GM21737 (cell line): ENCODE measurements around the gene PER1.
"Not testable (repeated sequence)": the region's sequence is repeated elsewhere in the genome, so short reads cannot be mapped to it uniquely, and the experiment has no call there.

ENCODE experiments used
- ATAC-seq: cut with Tn5 transposase; IDR thresholded peaks from one replicate; pipeline ENCODE4 v1.9.1; 2021; ENCODE audit warnings: mild to moderate bottlenecking, moderate library complexity; ENCODE audit not compliant: unreplicated experiment

PER1 gene

GRCh38 chr17:8152112-8152775 is at the start of gene PER1:
Gene PER1 (minus strand): TSS chr17:8152404. CDS start chr17:8150706, 1,698 bp downstream.
- ATAC-seq: no peak

DNA sequence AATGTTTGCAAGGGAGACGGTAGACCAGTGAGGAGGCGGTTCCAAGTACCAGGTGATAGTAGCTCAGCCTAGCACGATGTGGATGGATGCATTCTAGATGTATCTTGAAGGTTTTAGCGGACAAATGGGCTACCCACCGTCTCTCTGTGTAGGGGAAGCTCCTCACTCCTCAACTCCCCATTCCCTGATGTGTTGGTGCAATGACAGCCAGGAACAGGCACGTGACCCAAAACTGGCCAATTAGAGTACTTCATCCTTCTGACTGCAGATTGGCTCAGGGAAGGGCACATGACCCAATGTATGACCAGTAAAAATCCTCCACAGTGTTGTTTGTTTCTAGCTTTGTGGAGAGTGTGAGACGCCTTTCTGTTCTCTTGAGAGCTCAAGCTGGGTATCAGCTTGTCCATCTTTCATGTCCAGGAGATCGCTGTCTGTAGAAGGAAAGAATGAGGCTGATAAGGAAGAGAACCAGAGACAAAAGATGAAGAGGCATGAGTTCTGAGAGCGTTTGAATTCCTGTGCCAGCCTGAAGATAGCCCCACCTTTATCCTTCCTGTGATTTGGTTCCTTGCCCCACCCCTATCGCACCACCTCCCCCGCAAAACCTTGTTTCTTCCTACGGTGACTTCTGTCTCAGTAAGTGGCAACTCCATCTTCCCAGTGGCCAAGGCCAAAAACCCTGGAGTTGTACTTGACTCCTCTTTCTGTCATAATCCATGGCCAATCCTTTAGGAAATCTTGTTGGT is 40.0 kb upstream of the PER1 start:
- ATAC-seq: no peak

GRCh38 chr17:8190506-8190905 is 38.3 kb upstream of the PER1 start:
- no peak for ATAC-seq

DNA sequence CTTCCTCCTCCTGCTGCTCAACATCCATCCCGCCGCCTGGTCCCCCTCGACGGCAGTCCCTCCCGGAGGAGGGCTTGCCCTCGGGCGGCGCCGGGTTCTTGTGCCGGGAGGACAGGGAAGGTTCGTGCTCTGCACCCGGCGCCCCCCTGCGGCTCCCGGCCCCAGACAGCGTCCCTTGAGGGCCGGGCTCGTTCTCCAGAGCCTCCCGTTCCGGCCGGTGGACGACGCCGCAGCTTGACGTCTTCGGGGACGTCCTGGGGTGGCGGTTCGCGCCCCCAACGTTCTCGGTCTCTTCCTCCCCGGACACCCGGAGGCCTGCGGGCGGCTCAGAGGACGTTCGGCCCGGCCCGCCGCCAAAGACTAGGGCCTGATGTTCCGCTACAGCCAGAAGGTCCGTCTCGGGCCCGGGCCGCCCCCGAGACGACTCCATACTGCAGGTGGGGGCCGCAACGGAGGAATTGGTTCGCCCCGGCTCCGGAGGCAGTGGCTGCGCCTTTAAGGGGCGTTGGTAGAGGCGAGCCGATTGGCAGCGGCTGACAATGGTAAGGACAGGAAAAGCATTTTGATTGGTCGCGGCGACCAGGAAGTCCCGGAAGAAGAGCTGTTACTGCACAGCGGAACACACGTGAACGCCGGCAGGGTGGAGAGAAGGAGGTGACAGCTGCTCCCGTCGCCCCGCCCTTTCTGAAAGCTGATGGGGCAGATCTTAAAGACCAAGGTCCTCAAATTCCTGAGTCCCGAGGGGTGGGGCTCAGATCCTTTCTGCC is 37.7 kb upstream of the PER1 start, which contains the start of gene BORCS6:
Gene BORCS6, minus strand, starts transcription at position 470 of the 767 bp plus-strand sequence. Its CDS starts 40 bp downstream, at position 430.
- peak; percentile 43 for ATAC-seq

DNA sequence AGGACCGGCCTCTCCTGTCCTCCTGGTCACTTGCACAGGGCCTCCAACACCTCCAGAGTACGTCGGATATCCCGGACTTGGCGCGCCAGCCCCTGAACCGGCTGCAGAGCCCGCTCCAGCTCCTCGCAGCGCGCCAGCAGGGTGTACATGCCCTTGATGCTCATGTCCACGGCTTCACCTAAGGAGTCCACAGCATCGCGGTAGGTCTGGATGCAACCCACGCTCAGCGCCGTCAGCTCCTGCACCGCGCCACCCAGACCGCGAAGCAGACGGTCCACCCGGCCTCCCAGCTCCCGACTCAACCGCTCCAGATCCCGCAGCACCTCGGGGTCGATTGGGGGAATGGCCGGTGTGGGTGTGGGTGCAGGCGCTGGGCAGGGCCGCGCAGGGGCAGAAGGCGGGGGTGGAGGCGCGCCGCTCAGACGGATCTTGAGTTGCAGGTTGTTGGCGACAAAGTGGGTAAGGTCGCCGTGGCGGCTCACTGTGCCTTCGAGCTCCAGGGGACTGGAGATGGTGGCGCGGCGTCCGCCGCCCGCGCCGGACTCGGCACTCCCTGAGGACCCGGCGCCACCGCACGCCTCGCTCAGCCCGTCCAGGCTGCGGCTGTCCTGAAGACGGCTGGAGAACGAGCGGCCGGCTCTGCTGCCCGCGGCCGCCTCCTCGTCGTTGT is 37.0 kb upstream of the PER1 start:
- ATAC-seq: peak; percentile 0

GRCh38 chr17:8188263-8188839 is 36.1 kb upstream of the PER1 start:
- no peak for ATAC-seq

- ATAC-seq: peak; percentile 13
Observed at GRCh38 chr17:8187517-8188262, 35.5 kb upstream of the PER1 start.

DNA sequence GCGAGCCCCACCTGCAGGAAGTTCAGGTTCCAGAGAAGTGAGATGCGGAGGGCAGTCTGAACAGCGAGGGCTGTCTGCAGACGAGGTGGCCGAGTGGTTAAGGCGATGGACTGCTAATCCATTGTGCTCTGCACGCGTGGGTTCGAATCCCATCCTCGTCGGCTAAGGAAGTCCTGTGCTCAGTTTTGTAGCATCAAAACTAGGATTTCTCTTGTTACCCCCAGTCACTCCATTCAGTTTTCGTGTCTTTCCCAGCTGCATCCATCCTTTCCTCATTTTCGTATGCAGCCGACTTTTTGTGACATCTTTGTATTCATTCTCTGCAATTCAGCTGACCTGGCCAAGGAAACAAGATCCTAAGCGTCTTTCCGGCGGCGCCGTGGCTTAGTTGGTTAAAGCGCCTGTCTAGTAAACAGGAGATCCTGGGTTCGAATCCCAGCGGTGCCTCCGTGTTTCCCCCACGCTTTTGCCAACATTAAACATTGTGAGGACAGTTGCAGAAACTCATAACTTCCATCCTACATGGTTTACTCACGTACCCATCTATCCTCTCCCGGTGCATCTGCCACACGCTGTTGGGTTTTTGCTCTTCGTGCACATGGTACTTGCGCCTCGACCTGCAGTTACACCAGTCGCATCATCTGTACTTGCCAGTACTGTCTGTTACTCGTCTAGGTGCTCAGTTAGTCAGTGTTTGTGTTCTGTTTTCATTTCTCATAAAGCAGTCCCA is 34.7 kb upstream of the PER1 start:
- peak; percentile 24 for ATAC-seq

GRCh38 chr17:8186446-8186786 is 34.2 kb upstream of the PER1 start:
- ATAC-seq: no peak

DNA sequence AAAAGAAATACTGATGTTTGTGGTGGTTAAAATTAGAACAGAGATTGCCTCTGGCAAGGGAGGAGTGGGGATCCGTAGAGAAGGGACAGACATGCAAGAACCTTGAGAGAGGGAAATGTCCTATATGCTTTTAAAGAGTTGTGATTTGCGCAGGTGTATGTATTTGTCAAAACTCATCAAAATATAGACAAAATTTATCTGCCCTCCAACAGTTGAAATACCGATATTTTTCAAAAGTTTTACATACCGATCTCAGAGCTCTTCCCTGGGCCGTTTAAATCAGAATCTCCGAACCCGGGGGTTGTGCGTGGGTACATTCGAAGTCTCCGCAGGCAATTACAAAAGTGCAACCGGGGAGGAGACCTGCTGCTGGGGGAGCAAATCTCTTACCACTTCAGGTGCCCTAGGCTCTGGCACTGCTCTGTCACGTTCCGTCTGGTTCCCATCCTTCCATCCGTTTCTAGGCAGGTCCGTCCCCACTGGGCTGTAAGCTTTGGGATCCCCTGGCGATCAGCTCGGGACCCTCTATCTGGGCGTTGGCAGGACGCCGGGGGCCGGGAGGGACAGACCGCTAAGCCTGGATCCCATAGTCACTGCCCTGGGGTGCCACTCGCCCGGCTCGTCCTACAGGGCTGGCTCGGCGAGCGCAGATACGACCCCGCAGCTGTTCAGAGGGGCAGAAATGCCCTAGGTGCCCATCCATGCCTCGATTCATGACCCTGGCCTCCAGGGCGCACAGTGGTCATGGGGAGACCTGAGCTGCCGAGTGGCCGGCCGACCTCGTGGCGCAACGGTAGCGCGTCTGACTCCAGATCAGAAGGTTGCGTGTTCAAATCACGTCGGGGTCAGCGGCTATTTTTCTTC is 33.6 kb upstream of the PER1 start:
- no peak for ATAC-seq

DNA sequence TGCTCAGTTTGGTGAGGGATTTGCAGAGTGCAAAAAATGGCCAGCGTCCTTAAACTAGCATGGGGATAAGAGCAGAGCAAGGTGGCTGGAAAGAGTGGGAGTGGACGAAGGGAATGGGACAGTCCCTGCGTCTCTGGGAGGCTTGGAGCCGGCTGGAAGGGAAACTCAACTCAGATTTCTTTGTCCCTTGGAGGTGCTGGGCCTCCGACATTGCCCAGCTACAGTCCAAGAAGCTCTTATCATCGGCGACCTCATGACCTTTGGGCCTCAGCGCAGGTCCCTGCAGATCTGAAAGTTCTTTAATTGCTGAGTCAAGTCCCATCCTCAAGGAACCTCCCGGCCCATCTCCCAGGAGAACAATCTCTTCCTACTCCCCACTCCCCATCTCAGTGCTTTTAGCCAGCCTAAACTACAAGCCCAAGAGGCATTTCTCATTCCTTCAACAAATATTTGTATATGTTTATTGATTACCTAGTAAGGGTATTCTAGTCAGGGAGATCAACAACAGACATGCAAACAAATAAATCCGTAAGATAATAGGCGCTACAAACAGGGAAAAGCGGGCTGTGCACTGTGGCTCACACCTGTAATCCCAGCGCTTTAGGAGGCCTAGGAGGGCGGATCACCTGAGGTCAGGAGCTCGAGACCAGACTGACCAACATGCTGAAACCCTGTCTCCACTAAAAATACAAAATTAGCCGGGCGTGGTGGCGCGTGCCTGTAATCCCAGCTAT is 25.0 kb upstream of the PER1 start:
- no peak for ATAC-seq

- peak; percentile 38 for ATAC-seq
Observed at GRCh38 chr17:8176197-8176940, 24.2 kb upstream of the PER1 start, which contains the start of gene TMEM107. Gene TMEM107 (minus strand): TSS chr17:8176380. CDS start chr17:8176286, 94 bp downstream.

DNA sequence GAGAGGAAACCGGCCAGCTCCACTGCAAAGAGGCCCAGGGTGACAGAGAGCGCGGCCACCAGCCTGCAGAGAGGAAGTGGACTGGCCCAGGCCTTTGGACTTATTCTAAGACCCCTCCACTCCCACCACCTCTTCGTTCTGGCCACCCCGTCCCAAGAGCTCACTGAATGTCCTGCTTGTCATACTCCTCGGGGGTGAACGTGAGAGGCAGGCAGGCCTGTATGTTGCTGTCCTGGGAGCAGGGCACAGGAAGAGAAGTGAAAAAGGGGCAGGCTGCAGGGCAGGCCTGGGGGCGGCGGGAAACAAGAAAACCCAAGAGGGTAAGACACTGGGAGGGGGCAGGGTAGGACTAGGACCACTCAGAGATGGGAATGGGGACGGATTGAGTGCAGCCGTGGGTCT is 23.6 kb upstream of the PER1 start:
- ATAC-seq: peak; percentile 14

GRCh38 chr17:8173871-8174322 is 21.7 kb upstream of the PER1 start:
- ATAC-seq: no peak

GRCh38 chr17:8173056-8173870 is 21.1 kb upstream of the PER1 start:
- peak; percentile 75 for ATAC-seq

- not testable (repeated sequence) for ATAC-seq
Observed at GRCh38 chr17:8170186-8170585, 18.0 kb upstream of the PER1 start.
